Keratinocyte (primary cell): Measurements from ENCODE around the gene MCTP2. TPM values are rescaled to one million over a fixed set of nuclear protein-coding genes. Genes with fewer than 3 reads are reported as not detected.

ENCODE experiments used
- DNase-seq: peaks from one replicate; pipeline ENCODE4 v3.0.0-alpha.2; 2011; ENCODE audit warnings: low read depth, missing footprints, low spot score
- FAIRE-seq: peaks from 2 replicates; lab custom pipeline; 2011; peaks lifted over from hg19 to GRCh38; lab: Jason Lieb, UNC
- H2AFZ ChIP-seq: 2 replicates; pipeline ENCODE4 v1.6.0; 2012; ENCODE audit warnings: low read length, control low read depth, inconsistent platforms; ENCODE audit not compliant: control insufficient read depth
- H3K27ac ChIP-seq: 2 replicates; pipeline ENCODE4 v1.5.1; 2011; ENCODE audit warnings: low read length; ENCODE audit not compliant: control insufficient read depth, insufficient read depth
- H3K27me3 ChIP-seq: 3 replicates; pipeline ENCODE4 v1.6.0; 2011; ENCODE audit warnings: low read length; ENCODE audit not compliant: control insufficient read depth, insufficient read depth; ENCODE audit errors: extremely low read depth
- H3K36me3 ChIP-seq, 2 experiments: 2 replicates in 1 of 2; 3 replicates in 1 of 2; pipeline ENCODE4 v1.5.1; 2011; ENCODE audit warnings: low read length in 2 of 2, mild to moderate bottlenecking in 1 of 2; ENCODE audit not compliant: control insufficient read depth in 2 of 2, insufficient read depth in 2 of 2; ENCODE audit errors: extremely low read depth in 1 of 2
- H3K4me1 ChIP-seq: 3 replicates; pipeline ENCODE4 v1.5.1; 2011; ENCODE audit warnings: low read length; ENCODE audit not compliant: control insufficient read depth, insufficient read depth; ENCODE audit errors: extremely low read depth
- H3K4me2 ChIP-seq: 3 replicates; pipeline ENCODE4 v1.6.0; 2011; ENCODE audit warnings: low read depth, low read length; ENCODE audit not compliant: control insufficient read depth, insufficient read depth; ENCODE audit errors: extremely low read depth
- H3K4me3 ChIP-seq, 3 experiments: fragments of 200-600 bp in 1 of 3; sonication (generic) in 1 of 3; 2 replicates in 2 of 3; 3 replicates in 1 of 3; pipeline ENCODE4 v1.5.1; 2011 to 2016; ENCODE audit warnings: low read length in 3 of 3, mild to moderate bottlenecking in 3 of 3, control low read depth in 2 of 3, inconsistent platforms in 1 of 3, low read depth in 1 of 3, mixed read lengths in 1 of 3, mixed run types in 1 of 3, moderate library complexity in 1 of 3; ENCODE audit not compliant: control insufficient read depth in 2 of 3, insufficient read depth in 2 of 3; ENCODE audit errors: extremely low read depth in 1 of 3
- H3K79me2 ChIP-seq: 2 replicates; pipeline ENCODE4 v1.6.0; 2012; ENCODE audit warnings: low read length; ENCODE audit not compliant: control insufficient read depth, insufficient read depth
- H3K9ac ChIP-seq: 3 replicates; pipeline ENCODE4 v1.6.0; 2011; ENCODE audit warnings: low read length; ENCODE audit not compliant: control insufficient read depth, insufficient read depth; ENCODE audit errors: extremely low read depth
- H3K9me1 ChIP-seq: 3 replicates; pipeline ENCODE4 v1.6.0; 2011; ENCODE audit warnings: low read length; ENCODE audit not compliant: control insufficient read depth, insufficient read depth; ENCODE audit errors: extremely low read depth
- H3K9me3 ChIP-seq: 2 replicates; pipeline ENCODE4 v1.5.1; 2012; ENCODE audit warnings: low read depth, low read length; ENCODE audit not compliant: control insufficient read depth
- H4K20me1 ChIP-seq: 3 replicates; pipeline ENCODE4 v1.6.0; 2011; ENCODE audit warnings: low read length; ENCODE audit not compliant: control insufficient read depth, insufficient read depth; ENCODE audit errors: extremely low read depth
- CTCF ChIP-seq, 3 experiments: IDR thresholded peaks in 1 of 3; conservative IDR thresholded peaks in 1 of 3; optimal IDR thresholded peaks in 1 of 3; 2 replicates in 2 of 3; 3 replicates in 1 of 3; pipeline versions ENCODE3 to v1.5.1; 2011; ENCODE audit warnings: low read length in 3 of 3, mild to moderate bottlenecking in 3 of 3, moderate library complexity in 2 of 3, control low read depth in 1 of 3, inconsistent platforms in 1 of 3; ENCODE audit not compliant: insufficient read depth in 2 of 3; ENCODE audit errors: extremely low read depth in 1 of 3
- EZH2 ChIP-seq: IDR thresholded peaks from one replicate; pipeline ENCODE4 v1.6.1; 2012; ENCODE audit warnings: inconsistent platforms, mild to moderate bottlenecking, low read length, moderate library complexity
- dilution Hi-C: fragments of 300-500 bp; cut with MboI; formaldehyde crosslinking; loops from one replicate; pipeline ENCODE4 v1.7.0; 2020; ENCODE audit warnings: low sequenced_read_pairs; ENCODE audit not compliant: extremely low pct_ligation_motif_present
- polyA plus RNA-seq, 5 experiments: library from polyadenylated mRNA; depleted of rRNA in 3 of 5; stranded (reverse) in 3 of 5; stranded (forward) in 1 of 5; unstranded in 1 of 5; fragments of >200 nt; gene quantifications; 1 replicate in 1 of 5; 2 replicates in 3 of 5; 3 replicates in 1 of 5; pipeline versions ENCODE4 v1.2.1 to v1.2.3, GENCODE V29; 2011 to 2012; ENCODE audit warnings: missing spikeins in 2 of 5, low read depth in 1 of 5, low replicate concordance in 1 of 5

The MCTP2 gene
- polyA plus RNA-seq, 1 donor (not counting 4 experiments of a cell fraction or from before 2014, with no cell fraction given), result 22.0 TPM

DNA sequence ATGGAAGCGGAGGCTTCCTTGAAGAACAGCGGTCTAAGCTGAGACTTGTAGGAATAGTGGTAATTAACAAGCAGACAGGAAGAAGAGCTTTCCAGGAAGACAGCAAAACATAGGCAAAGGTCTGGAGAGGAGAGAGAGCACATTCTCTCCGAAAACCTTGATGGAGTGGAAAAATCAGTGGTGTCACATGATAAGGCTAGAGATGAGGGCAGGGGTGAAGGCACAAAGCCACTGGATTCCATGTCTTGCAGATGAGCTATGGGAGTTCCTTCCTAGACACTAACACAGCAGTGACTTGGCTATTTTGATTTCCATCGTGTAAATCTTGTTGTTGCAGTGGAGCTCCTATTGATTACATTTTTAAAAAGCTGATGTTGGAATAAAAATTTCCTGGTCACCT lies 132.0 kb downstream of the MCTP2 start:
- Histone ChIP-seq H3K27ac (no peak overlapping the region), H2AFZ (no peak overlapping the region), H3K9me1 (no peaks in the 10 kb centered on the region), H3K4me2 (no peak overlapping the region), H3K4me1 (no peaks in the 10 kb centered on the region), H4K20me1 (no peaks in the 10 kb centered on the region), H3K27me3 (no peaks in the 10 kb centered on the region), H3K4me3 (no peak overlapping the region), H3K36me3 (peaks cover 4 to 12% of the 10 kb centered on the region in 2 experiments), H3K9me3 (no peaks in the 10 kb centered on the region), H3K79me2 (no peaks in the 10 kb centered on the region), H3K9ac (no peak overlapping the region)
- DNase-seq (no peak), FAIRE-seq (no peak)
- dilution Hi-C loops, result no loop called here
- no peak for TF ChIP-seq EZH2
- no peak for TF ChIP-seq CTCF (optimal IDR thresholded peaks at IDR 0.05 in 1 of 3, IDR thresholded peaks at IDR 0.05 in 1 of 3, conservative IDR thresholded peaks at IDR 0.05 in 1 of 3; ENCODE audit: extremely low read depth in 1 of 3, insufficient read depth in 2 of 3, low read length in 3 of 3)

- no peaks in the 10 kb centered on the region for H3K4me1 ChIP-seq
- DNase-seq (no peak), FAIRE-seq (no peak)
- TF ChIP-seq CTCF (optimal IDR thresholded peaks at IDR 0.05 in 1 of 3, IDR thresholded peaks at IDR 0.05 in 1 of 3, conservative IDR thresholded peaks at IDR 0.05 in 1 of 3; ENCODE audit: extremely low read depth in 1 of 3, insufficient read depth in 2 of 3, low read length in 3 of 3) (no peak), EZH2 (no peak)
- H3K27me3 ChIP-seq, result no peaks in the 10 kb centered on the region
- peaks cover under 1 to 5% of the 10 kb centered on the region in 2 experiments for H3K36me3 ChIP-seq
- no peaks in the 10 kb centered on the region for H3K9me3 ChIP-seq
- dilution Hi-C loops, result no loop called here
- H2AFZ ChIP-seq, result no peak overlapping the region
- no peak overlapping the region for H3K27ac ChIP-seq
- H3K4me3 ChIP-seq, result no peak overlapping the region
- no peak overlapping the region for H3K4me2 ChIP-seq
- no peaks in the 10 kb centered on the region for H3K79me2 ChIP-seq
- no peak overlapping the region for H3K9ac ChIP-seq
- no peaks in the 10 kb centered on the region for H4K20me1 ChIP-seq
- no peaks in the 10 kb centered on the region for H3K9me1 ChIP-seq
Measured at GRCh38 chr15:94366781-94367180, 135.4 kb downstream of the MCTP2 start.
